ENCODE data around the gene GLCE.

GRCh38 chr15:69145694-69146492 is 14.5 kb upstream of the GLCE start:
- TF ChIP-seq CTCF (IDR thresholded peaks at IDR 0.05) (no peak), POLR2A (IDR thresholded peaks at IDR 0.05) (no peak)

All from Peyer's patch (tissue), 4 donors.